Sigmoid colon (tissue), 7 donors: ENCODE measurements around the gene DNAH6. TPM values are rescaled to one million over a fixed set of nuclear protein-coding genes. Genes with fewer than 3 reads are reported as not detected.

Source experiments
- DNase-seq: peaks from one replicate; pipeline ENCODE4 v3.0.0-alpha.2; 2019
- H3K27ac ChIP-seq, 4 donors: fragments of 200-600 bp; sonication (generic); one replicate each; pipeline ENCODE4 v1.5.1; 2016 to 2019; ENCODE audit warnings: mild to moderate bottlenecking in 1 of 4
- H3K27me3 ChIP-seq, 3 donors: fragments of 200-600 bp; sonication (generic); one replicate each; pipeline ENCODE4 v1.5.1; 2019; ENCODE audit warnings: mild to moderate bottlenecking in 1 of 3
- H3K36me3 ChIP-seq, 4 donors: fragments of 200-600 bp; sonication (generic); one replicate each; pipeline ENCODE4 v1.5.1; 2016 to 2019
- H3K4me1 ChIP-seq, 4 donors: fragments of 200-600 bp; sonication (generic); one replicate each; pipeline ENCODE4 v1.5.1; 2017 to 2019
- H3K4me3 ChIP-seq, 4 donors: fragments of 200-600 bp; sonication (generic); one replicate each; pipeline ENCODE4 v1.5.1; 2017 to 2019; ENCODE audit warnings: mild to moderate bottlenecking in 2 of 4, moderate library complexity in 1 of 4
- H3K9me3 ChIP-seq, 4 donors: fragments of 200-600 bp in 3 of 4; sonication (generic) in 3 of 4; one replicate each; pipeline versions ENCODE4 v1.5.1 to v1.6.1; 2013 to 2019
- EP300 ChIP-seq, 4 donors: sonication (generic); formaldehyde crosslinking; IDR thresholded peaks; one replicate each; pipeline ENCODE4 v1.6.1; 2017; ENCODE audit warnings: antibody characterized with exemption in 4 of 4
- POLR2A ChIP-seq, 2 donors: fragments of 450-650 bp; IDR thresholded peaks; one replicate each; pipeline ENCODE4 v1.6.1; 2016; ENCODE audit warnings: antibody characterized with exemption in 2 of 2, mild to moderate bottlenecking in 2 of 2, moderate library complexity in 2 of 2
- POLR2AphosphoS5 ChIP-seq, 4 donors: sonication (generic); formaldehyde crosslinking; IDR thresholded peaks; one replicate each; pipeline ENCODE4 v1.6.1; 2017; ENCODE audit warnings: antibody characterized with exemption in 4 of 4
- WGBS, 2 donors: extraction: QIAGEN DNeasy Blood & Tissue Kit; methylation state at CpG; one replicate each; pipeline ENCODE4 v1.1.7; 2013; 5-methylcytosine and 5-hydroxymethylcytosine counted together
- intact Hi-C: fragments of 100-400 bp; cut with DNase I; formaldehyde crosslinking; loops from one replicate; pipeline ENCODE4 v1.15.1; 2023
- polyA plus RNA-seq, 3 donors: library from polyadenylated mRNA; stranded (reverse); fragments of 200-250 nt; gene quantifications; one replicate each; pipeline ENCODE4 v1.2.3, GENCODE V29; 2013
- total RNA-seq, 4 donors: library from RNA; depleted of rRNA; stranded (reverse); fragments of >200 nt; gene quantifications; one replicate each; pipeline ENCODE4 v1.1.0, GENCODE V29; 2016
- TF ChIP-seq, protein P1 (sequence below), 4 experiments: fragments of 450-650 bp in 3 of 4; fragments of 200-600 bp in 1 of 4; IDR thresholded peaks; one replicate each; pipeline ENCODE4 v1.5.1; 2016 to 2019; ENCODE audit warnings: antibody characterized with exemption in 4 of 4, mild to moderate bottlenecking in 3 of 4, moderate library complexity in 2 of 4
- donor health status: healthy with polysubstance abuse.
- donor health status: Bipolar disorder and iron deficiency.
- donor health status: healthy.

The DNAH6 gene
- total and polyA plus RNA-seq, 7 donors: 0.20 to 0.55 (median 0.36) TPM; not detected in 2

GRCh38 chr2:84474176-84474575 lies 42.1 kb upstream of the DNAH6 start:
- intact Hi-C loops: no loop called here
- H3K9me3 ChIP-seq: peaks cover 0 to 24% (median 3%) of the 10 kb centered on the region in 4 donors
- no peaks in the 10 kb centered on the region for H3K36me3 ChIP-seq
- no peak for TF ChIP-seq EP300 (IDR thresholded peaks at IDR 0.05)
- TF ChIP-seq POLR2A (IDR thresholded peaks at IDR 0.05): no peak
- TF ChIP-seq POLR2AphosphoS5 (IDR thresholded peaks at IDR 0.05): no peak
- TF ChIP-seq, protein P1, sequence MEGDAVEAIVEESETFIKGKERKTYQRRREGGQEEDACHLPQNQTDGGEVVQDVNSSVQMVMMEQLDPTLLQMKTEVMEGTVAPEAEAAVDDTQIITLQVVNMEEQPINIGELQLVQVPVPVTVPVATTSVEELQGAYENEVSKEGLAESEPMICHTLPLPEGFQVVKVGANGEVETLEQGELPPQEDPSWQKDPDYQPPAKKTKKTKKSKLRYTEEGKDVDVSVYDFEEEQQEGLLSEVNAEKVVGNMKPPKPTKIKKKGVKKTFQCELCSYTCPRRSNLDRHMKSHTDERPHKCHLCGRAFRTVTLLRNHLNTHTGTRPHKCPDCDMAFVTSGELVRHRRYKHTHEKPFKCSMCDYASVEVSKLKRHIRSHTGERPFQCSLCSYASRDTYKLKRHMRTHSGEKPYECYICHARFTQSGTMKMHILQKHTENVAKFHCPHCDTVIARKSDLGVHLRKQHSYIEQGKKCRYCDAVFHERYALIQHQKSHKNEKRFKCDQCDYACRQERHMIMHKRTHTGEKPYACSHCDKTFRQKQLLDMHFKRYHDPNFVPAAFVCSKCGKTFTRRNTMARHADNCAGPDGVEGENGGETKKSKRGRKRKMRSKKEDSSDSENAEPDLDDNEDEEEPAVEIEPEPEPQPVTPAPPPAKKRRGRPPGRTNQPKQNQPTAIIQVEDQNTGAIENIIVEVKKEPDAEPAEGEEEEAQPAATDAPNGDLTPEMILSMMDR (IDR thresholded peaks at IDR 0.05): no peak
- no peaks in the 10 kb centered on the region for H3K4me1 ChIP-seq
- H3K27ac ChIP-seq: no peak overlapping the region
- DNase-seq: no peak
- no peaks in the 10 kb centered on the region for H3K27me3 ChIP-seq
- WGBS, 2 donors: 54 to 82% methylated on average over 4 of the region's 4 CpGs
- H3K4me3 ChIP-seq: no peak overlapping the region

GRCh38 chr2:84477886-84478285 lies 38.4 kb upstream of the DNAH6 start:
- no peaks in the 10 kb centered on the region for H3K36me3 ChIP-seq
- TF ChIP-seq POLR2AphosphoS5 (IDR thresholded peaks at IDR 0.05) (no peak), EP300 (IDR thresholded peaks at IDR 0.05) (no peak), POLR2A (IDR thresholded peaks at IDR 0.05) (no peak)
- TF ChIP-seq, protein P1 (IDR thresholded peaks at IDR 0.05): no peak
- H3K4me3 ChIP-seq: no peak overlapping the region
- no peak overlapping the region for H3K27ac ChIP-seq
- H3K4me1 ChIP-seq: no peaks in the 10 kb centered on the region
- DNase-seq: no peak
- 87 to 93% methylated on average over 1 of the region's 1 CpG for WGBS, 2 donors
- intact Hi-C loops: no loop called here
- H3K27me3 ChIP-seq: no peaks in the 10 kb centered on the region
- H3K9me3 ChIP-seq: peaks cover 0 to 9% (median 3%) of the 10 kb centered on the region in 4 donors

DNA sequence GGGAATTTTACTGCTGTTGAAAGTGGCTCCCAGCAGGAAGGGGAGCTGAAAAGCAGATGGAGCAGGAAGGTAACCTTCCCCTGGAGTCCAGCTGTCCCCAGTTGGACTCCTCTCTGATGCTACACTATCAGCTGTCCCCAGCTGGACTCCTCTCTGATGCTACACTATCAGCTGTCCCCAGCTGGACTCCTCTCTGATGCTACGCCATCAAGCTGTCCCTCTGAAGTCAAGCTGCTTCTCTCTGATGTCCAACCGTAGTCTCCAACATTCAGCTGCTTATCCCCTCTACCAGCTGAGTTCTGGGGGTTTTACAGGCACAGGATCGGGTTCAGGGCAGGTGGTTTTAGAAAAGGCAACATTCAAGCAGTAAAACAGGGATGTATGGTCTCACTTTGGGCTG lies 37.4 kb upstream of the DNAH6 start:
- no peak for DNase-seq
- intact Hi-C loops: no loop called here
- H3K36me3 ChIP-seq: no peaks in the 10 kb centered on the region
- TF ChIP-seq, protein P1 (IDR thresholded peaks at IDR 0.05): no peak
- TF ChIP-seq POLR2AphosphoS5 (IDR thresholded peaks at IDR 0.05) (no peak), POLR2A (IDR thresholded peaks at IDR 0.05) (no peak), EP300 (IDR thresholded peaks at IDR 0.05) (no peak)
- no peak overlapping the region for H3K4me3 ChIP-seq
- H3K4me1 ChIP-seq: no peaks in the 10 kb centered on the region
- H3K27me3 ChIP-seq: no peaks in the 10 kb centered on the region
- WGBS, 2 donors: 90% methylated on average over 3 of the region's 3 CpGs
- peaks cover 0 to 9% (median 3%) of the 10 kb centered on the region in 4 donors for H3K9me3 ChIP-seq
- no peak overlapping the region for H3K27ac ChIP-seq

DNA sequence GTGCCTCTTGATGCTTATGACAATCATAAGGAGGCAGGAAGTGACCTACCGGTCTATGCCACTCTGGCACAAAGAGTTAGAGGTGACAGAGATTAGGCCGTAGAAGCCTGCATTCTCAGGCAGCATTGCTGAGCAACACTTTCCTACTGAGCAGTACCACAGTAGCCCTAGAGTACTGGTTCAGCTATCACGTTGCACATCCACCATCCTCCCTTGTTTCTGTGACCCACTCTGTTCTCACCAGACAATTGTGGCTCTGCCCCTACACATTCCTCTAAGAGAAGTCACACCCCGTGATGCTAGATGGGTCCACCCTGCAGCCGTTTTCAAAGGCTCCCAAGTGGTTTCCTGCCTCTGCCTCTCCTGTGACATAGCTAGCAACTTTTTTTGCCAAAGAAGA lies 34.6 kb upstream of the DNAH6 start:
- Histone ChIP-seq H3K27me3 (no peaks in the 10 kb centered on the region), H3K9me3 (peaks cover 0 to 8% (median 3%) of the 10 kb centered on the region in 4 donors), H3K4me3 (no peak overlapping the region), H3K36me3 (no peaks in the 10 kb centered on the region), H3K27ac (no peak overlapping the region), H3K4me1 (no peaks in the 10 kb centered on the region)
- intact Hi-C loops: no loop called here
- TF ChIP-seq POLR2AphosphoS5 (IDR thresholded peaks at IDR 0.05): no peak
- 52 to 82% methylated on average over 5 of the region's 5 CpGs for WGBS, 2 donors
- DNase-seq: no peak

DNA sequence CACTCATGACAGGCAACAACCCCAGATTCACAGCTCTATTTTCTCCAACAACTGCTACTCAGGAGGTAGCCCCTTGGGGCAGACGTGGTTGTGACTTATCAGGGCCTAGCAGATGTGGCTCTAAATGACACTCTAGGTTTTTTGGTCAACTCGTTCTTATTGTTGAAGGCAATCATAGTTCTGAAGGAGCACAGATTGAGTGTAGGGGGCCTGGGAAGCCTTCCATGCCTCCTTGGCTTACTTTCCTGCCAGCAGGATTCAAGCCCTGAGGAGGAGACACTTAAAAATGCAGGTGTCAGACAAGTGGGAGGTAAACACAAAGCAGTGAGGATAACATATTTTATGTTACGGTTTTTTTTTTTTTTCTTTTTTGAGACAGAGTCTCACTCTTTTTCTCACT lies 33.7 kb upstream of the DNAH6 start:
- intact Hi-C loops: no loop called here
- Histone ChIP-seq H3K4me3 (no peak overlapping the region), H3K9me3 (peaks cover 0 to under 1% (median 0%) of the 10 kb centered on the region in 4 donors), H3K36me3 (no peaks in the 10 kb centered on the region), H3K27me3 (no peaks in the 10 kb centered on the region), H3K27ac (no peak overlapping the region), H3K4me1 (no peaks in the 10 kb centered on the region)
- WGBS, 2 donors: 73 to 82% methylated on average over 3 of the region's 3 CpGs
- TF ChIP-seq, protein P1 (IDR thresholded peaks at IDR 0.05): no peak
- TF ChIP-seq POLR2AphosphoS5 (IDR thresholded peaks at IDR 0.05) (no peak), EP300 (IDR thresholded peaks at IDR 0.05) (no peak), POLR2A (IDR thresholded peaks at IDR 0.05) (no peak)
- DNase-seq: no peak
